Kidney (tissue), 14 donors: Measurements from ENCODE around the gene ZNF485. TPM values are rescaled to one million over a fixed set of nuclear protein-coding genes. Genes with fewer than 3 reads are reported as not detected.

Experiments used
- DNase-seq, 5 donors: peaks; one replicate each; pipeline ENCODE4 v3.0.0-alpha.2; 2013 to 2020
- FAIRE-seq: peaks from 2 replicates; lab custom pipeline; 2012; peaks lifted over from hg19 to GRCh38; lab: Jason Lieb, UNC
- H3K27ac ChIP-seq, 2 donors: one replicate each; pipeline ENCODE4 v1.7.0; 2013; ENCODE audit warnings: low read depth in 2 of 2, low read length in 2 of 2, inconsistent platforms in 1 of 2
- H3K27me3 ChIP-seq: one replicate; pipeline ENCODE4 v1.7.1; 2013; ENCODE audit warnings: low read length, inconsistent platforms; ENCODE audit not compliant: control insufficient read depth, insufficient read depth
- H3K36me3 ChIP-seq, 3 donors: one replicate each; pipeline versions ENCODE4 v1.7.0 to v1.7.1; 2013; ENCODE audit warnings: low read length in 3 of 3, control low read depth in 1 of 3, inconsistent platforms in 1 of 3; ENCODE audit not compliant: insufficient read depth in 3 of 3, control insufficient read depth in 2 of 3
- H3K4me1 ChIP-seq, 3 donors: one replicate each; pipeline versions ENCODE4 v1.7.0 to v1.7.1; 2013; ENCODE audit warnings: low read length in 3 of 3, inconsistent platforms in 1 of 3, low read depth in 1 of 3; ENCODE audit not compliant: control insufficient read depth in 2 of 3, insufficient read depth in 2 of 3
- H3K4me3 ChIP-seq, 3 donors: one replicate each; pipeline versions ENCODE4 v1.7.0 to v1.8.1; 2013; ENCODE audit warnings: low read length in 3 of 3, control low read depth in 1 of 3, inconsistent platforms in 1 of 3
- H3K9ac ChIP-seq, 3 donors: one replicate each; pipeline versions ENCODE4 v1.7.0 to v1.7.1; 2013; ENCODE audit warnings: low read length in 3 of 3, control low read depth in 1 of 3, inconsistent platforms in 1 of 3
- H3K9me3 ChIP-seq, 3 donors: one replicate each; pipeline versions ENCODE4 v1.7.0 to v1.7.1; 2013; ENCODE audit warnings: low read length in 3 of 3, control low read depth in 1 of 3, inconsistent platforms in 1 of 3; ENCODE audit not compliant: control insufficient read depth in 2 of 3, insufficient read depth in 1 of 3
- intact Hi-C: fragments of 100-400 bp; cut with DNase I; formaldehyde crosslinking; loops from one replicate; pipeline ENCODE4 v1.11.1; 2022
- polyA plus RNA-seq: library from polyadenylated mRNA; stranded (reverse); fragments of 350-450 nt; fragmentation: Illumina TruSeq; extraction: RNeasy Lipid Tissue Mini Kit (QIAGEN cat#74804); gene quantifications from one replicate; pipeline ENCODE4 v1.2.3, GENCODE V29; 2014; ENCODE audit warnings: low read depth, low replicate concordance; ENCODE audit not compliant: insufficient read depth
- total RNA-seq: library from RNA; stranded (reverse); fragmentation: NEBNext Ultra II Directional; extraction: Animal tissue kit (Norgen Biotek cat#: 25700); gene quantifications from one replicate; pipeline ENCODE4 v1.2.1, GENCODE V29; 2021
- TF ChIP-seq, protein P1 (sequence below): IDR thresholded peaks from 3 replicates; pipeline ENCODE4 v1.5.1; 2012; ENCODE audit warnings: mild to moderate bottlenecking, moderate library complexity, borderline replicate concordance; ENCODE audit not compliant: insufficient read depth; ENCODE audit errors: extremely low read depth
- donor health status: control.
- donor health status: control.
- donor health status: control.
- donor health status: control.
- donor health status: control.
- donor health status: DM: yes; HTN: yes; CAD: no.
- donor health status: Normal renal cell carcinoma (clear cell type).

The ZNF485 gene
- total and polyA plus RNA-seq, 2 donors from 2014 or later, result 1.8 to 4.9 TPM

DNA sequence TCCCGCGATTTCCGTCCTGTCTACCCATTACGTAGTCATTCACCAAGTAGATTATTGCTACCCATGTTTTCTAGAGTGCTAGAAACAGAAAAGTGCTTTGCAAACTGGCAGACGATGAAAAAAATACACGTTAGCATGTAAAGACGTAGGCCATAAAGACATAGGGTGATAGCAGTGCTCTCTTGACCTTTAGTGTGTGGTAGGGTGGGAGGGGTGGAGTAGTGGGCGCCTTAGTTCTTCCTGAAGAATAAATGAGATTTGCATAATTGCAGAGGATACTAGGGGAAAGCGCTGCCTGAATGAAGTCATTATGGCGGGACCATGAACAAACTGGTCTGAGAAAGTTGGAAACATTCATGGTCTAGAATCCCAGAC is 948 bp downstream of the ZNF485 start:
- H3K9me3 ChIP-seq, result no peaks in the 10 kb centered on the region
- DNase-seq, result no peak
- intact Hi-C loops, result no loop called here
- no peaks in the 10 kb centered on the region for H3K36me3 ChIP-seq
- H3K27me3 ChIP-seq, result no peaks in the 10 kb centered on the region
- peak overlapping the region; percentile 60 to 76 (median 74) for H3K4me3 ChIP-seq
- H3K4me1 ChIP-seq, result peaks cover 0 to 5% (median 0%) of the 10 kb centered on the region in 3 donors
- H3K9ac ChIP-seq, result peak overlapping the region in 1 of 3 donors; percentile 27
- H3K27ac ChIP-seq, result no peak overlapping the region
- FAIRE-seq, result no peak
- TF ChIP-seq, protein P1, sequence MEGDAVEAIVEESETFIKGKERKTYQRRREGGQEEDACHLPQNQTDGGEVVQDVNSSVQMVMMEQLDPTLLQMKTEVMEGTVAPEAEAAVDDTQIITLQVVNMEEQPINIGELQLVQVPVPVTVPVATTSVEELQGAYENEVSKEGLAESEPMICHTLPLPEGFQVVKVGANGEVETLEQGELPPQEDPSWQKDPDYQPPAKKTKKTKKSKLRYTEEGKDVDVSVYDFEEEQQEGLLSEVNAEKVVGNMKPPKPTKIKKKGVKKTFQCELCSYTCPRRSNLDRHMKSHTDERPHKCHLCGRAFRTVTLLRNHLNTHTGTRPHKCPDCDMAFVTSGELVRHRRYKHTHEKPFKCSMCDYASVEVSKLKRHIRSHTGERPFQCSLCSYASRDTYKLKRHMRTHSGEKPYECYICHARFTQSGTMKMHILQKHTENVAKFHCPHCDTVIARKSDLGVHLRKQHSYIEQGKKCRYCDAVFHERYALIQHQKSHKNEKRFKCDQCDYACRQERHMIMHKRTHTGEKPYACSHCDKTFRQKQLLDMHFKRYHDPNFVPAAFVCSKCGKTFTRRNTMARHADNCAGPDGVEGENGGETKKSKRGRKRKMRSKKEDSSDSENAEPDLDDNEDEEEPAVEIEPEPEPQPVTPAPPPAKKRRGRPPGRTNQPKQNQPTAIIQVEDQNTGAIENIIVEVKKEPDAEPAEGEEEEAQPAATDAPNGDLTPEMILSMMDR, result no peak

DNA sequence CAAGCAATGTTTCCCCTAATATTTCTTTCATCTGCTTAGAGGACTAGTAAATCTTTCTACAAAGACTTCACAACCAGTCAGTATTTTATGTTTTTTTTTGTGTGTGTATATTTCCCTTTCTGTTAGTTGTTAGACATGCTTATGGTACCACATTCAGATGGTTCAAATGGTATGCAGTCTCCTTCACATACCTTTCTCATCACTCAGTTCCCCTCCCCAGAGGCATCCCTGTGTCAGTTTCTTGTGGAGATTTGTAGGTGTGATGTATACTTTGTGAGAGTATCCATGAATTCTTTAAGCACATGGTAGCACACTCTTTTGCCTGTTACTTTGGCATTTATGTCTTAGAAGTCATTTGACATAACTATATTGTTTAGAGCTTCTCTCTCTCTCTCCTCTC is 4.4 kb downstream of the ZNF485 start:
- TF ChIP-seq, protein P1, result no peak
- no peaks in the 10 kb centered on the region for H3K9me3 ChIP-seq
- intact Hi-C loops, result no loop called here
- no peak overlapping the region for H3K4me3 ChIP-seq
- no peak overlapping the region for H3K9ac ChIP-seq
- H3K27me3 ChIP-seq, result no peaks in the 10 kb centered on the region
- DNase-seq (no peak), FAIRE-seq (no peak)
- peaks cover 0 to 5% (median 4%) of the 10 kb centered on the region in 3 donors for H3K36me3 ChIP-seq
- H3K4me1 ChIP-seq, result peaks cover 0 to 5% (median 0%) of the 10 kb centered on the region in 3 donors
- H3K27ac ChIP-seq, result no peak overlapping the region

DNA sequence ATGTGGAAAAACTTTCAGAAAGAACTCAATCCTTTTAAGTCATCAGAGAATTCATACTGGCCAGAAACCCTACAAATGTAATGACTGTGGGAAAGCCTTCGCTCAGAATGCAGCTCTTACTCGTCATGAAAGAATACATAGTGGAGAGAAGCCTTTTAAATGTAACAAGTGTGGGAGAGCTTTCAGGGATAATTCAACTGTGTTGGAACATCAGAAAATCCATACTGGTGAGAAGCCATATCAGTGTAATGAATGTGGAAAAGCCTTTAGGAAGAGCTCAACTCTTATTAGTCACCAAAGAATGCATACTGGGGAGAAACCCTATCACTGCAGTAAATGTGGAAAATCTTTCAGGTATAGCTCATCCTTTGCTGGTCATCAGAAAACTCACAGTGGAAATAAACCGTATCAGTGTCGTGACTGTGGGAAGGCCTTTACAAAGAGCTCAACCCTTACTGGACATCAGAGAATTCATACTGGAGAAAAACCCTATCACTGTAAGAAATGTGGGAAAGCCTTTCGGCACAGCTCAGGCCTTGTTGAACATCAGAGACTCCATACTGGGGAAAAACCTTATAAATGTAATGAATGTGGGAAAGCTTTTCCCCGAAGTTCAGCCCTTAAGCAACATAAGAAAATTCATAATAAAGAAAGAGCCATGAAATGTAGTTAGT is 10.6 kb downstream of the ZNF485 start:
- Histone ChIP-seq H3K27me3 (no peaks in the 10 kb centered on the region), H3K9me3 (peaks cover 0 to 12% (median 8%) of the 10 kb centered on the region in 3 donors), H3K9ac (no peak overlapping the region), H3K4me1 (no peaks in the 10 kb centered on the region), H3K27ac (no peak overlapping the region), H3K4me3 (no peak overlapping the region), H3K36me3 (peaks cover 0 to 10% (median 9%) of the 10 kb centered on the region in 3 donors)
- TF ChIP-seq, protein P1, result no peak
- FAIRE-seq, result no peak
- no peak for DNase-seq
- intact Hi-C loops, result no loop called here
